Activated T-cell treated with anti-CD3 and anti-CD28 coated beads for 1 hour (primary cell): ENCODE data around the gene RRBP1.
"Not testable (repeated sequence)": the region's sequence is repeated elsewhere in the genome, so short reads cannot be mapped to it uniquely, and the experiment has no call there.

Experiments
- DNase-seq: peaks from one replicate; pipeline ENCODE4 v3.0.0-alpha.2; 2020; ENCODE audit warnings: low read depth

RRBP1 gene

GRCh38 chr20:17709361-17710293 is 27.6 kb upstream of the RRBP1 start:
- no peak for DNase-seq

GRCh38 chr20:17708675-17709360 is 26.8 kb upstream of the RRBP1 start:
- no peak for DNase-seq

- not testable (repeated sequence) for DNase-seq
These were observed 25.9 kb upstream of the RRBP1 start for GRCh38 chr20:17707951-17708350.

- no peak for DNase-seq
These were observed 24.6 kb upstream of the RRBP1 start for GRCh38 chr20:17706632-17707031.

- no peak for DNase-seq
These were observed 23.9 kb upstream of the RRBP1 start for GRCh38 chr20:17705916-17706315.

GRCh38 chr20:17704589-17705317 is 22.7 kb upstream of the RRBP1 start:
- DNase-seq = no peak

- no peak for DNase-seq
These were observed 19.8 kb upstream of the RRBP1 start for GRCh38 chr20:17701826-17702225.

GRCh38 chr20:17700637-17701036 is 18.6 kb upstream of the RRBP1 start:
- DNase-seq = no peak

GRCh38 chr20:17699931-17700351 is 17.9 kb upstream of the RRBP1 start, which contains the start of gene BANF2:
Gene BANF2, plus strand, starts transcription at chr20:17699966. Its CDS starts 25,060 bp downstream, at chr20:17725026.
- no peak for DNase-seq

GRCh38 chr20:17698384-17698783 is 16.3 kb upstream of the RRBP1 start:
- no peak for DNase-seq

- no peak for DNase-seq
These were observed 15.1 kb upstream of the RRBP1 start for GRCh38 chr20:17697171-17697570.

- no peak for DNase-seq
These were observed 14.2 kb upstream of the RRBP1 start for GRCh38 chr20:17696287-17696686.

GRCh38 chr20:17694767-17695166 is 12.7 kb upstream of the RRBP1 start:
- DNase-seq = no peak

GRCh38 chr20:17693444-17694001 is 11.5 kb upstream of the RRBP1 start:
- no peak for DNase-seq

- no peak for DNase-seq
These were observed 9.7 kb upstream of the RRBP1 start for GRCh38 chr20:17691758-17692157.

- DNase-seq = no peak
These were observed 8.1 kb upstream of the RRBP1 start for GRCh38 chr20:17690144-17690543.

GRCh38 chr20:17688965-17689364 is 6.9 kb upstream of the RRBP1 start:
- no peak for DNase-seq

- DNase-seq = no peak
These were observed 5.8 kb upstream of the RRBP1 start for GRCh38 chr20:17687800-17688199.

- no peak for DNase-seq
These were observed 3.1 kb upstream of the RRBP1 start for GRCh38 chr20:17685168-17685567.

- no peak for DNase-seq
These were observed 2.2 kb upstream of the RRBP1 start for GRCh38 chr20:17684077-17684888.
